Esophagus squamous epithelium (tissue), 5 donors: Measurements from ENCODE around the gene LNP1. TPM values are rescaled to one million over a fixed set of nuclear protein-coding genes. Genes with fewer than 3 reads are reported as not detected.

Source experiments
- DNase-seq: peaks from one replicate; lab custom pipeline; 2025; lab: John Stamatoyannopoulos, UW
- H3K27ac ChIP-seq, 4 donors: fragments of 200-600 bp; sonication (generic); one replicate each; pipeline ENCODE4 v1.5.1; 2016 to 2019; ENCODE audit warnings: mild to moderate bottlenecking in 1 of 4
- H3K27me3 ChIP-seq, 4 donors: fragments of 200-600 bp; sonication (generic); 1 replicate in 3 of 4; 2 replicates in 1 of 4; pipeline versions ENCODE4 v1.5.1 to v1.6.0; 2017 to 2021; ENCODE audit warnings: antibody characterized with exemption in 1 of 4
- H3K36me3 ChIP-seq, 3 donors: fragments of 200-600 bp; sonication (generic); one replicate each; pipeline ENCODE4 v1.5.1; 2016 to 2019
- H3K4me1 ChIP-seq, 3 donors: fragments of 200-600 bp; sonication (generic); one replicate each; pipeline ENCODE4 v1.5.1; 2017 to 2019
- H3K4me3 ChIP-seq, 4 donors: fragments of 200-600 bp; sonication (generic); 1 replicate in 3 of 4; 2 replicates in 1 of 4; pipeline ENCODE4 v1.5.1; 2016 to 2019; ENCODE audit warnings: mild to moderate bottlenecking in 2 of 4, moderate library complexity in 1 of 4
- H3K9me3 ChIP-seq, 3 donors: fragments of 200-600 bp; sonication (generic); one replicate each; pipeline ENCODE4 v1.5.1; 2016 to 2019
- CTCF ChIP-seq, 6 experiments: fragments of 450-650 bp in 4 of 6; fragments of 200-600 bp in 2 of 6; sonication (generic) in 2 of 6; IDR thresholded peaks; one replicate each; pipeline ENCODE4 v1.5.1; 2016 to 2019; ENCODE audit warnings: antibody characterized with exemption in 6 of 6, mild to moderate bottlenecking in 4 of 6, moderate library complexity in 4 of 6
- POLR2A ChIP-seq, 4 donors: fragments of 450-650 bp; IDR thresholded peaks; one replicate each; pipeline ENCODE4 v1.6.1; 2017; ENCODE audit warnings: antibody characterized with exemption in 4 of 4, mild to moderate bottlenecking in 4 of 4, moderate library complexity in 3 of 4
- WGBS, 2 donors: methylation state at CpG; one replicate each; pipeline ENCODE4 v1.1.5; 2018; 5-methylcytosine and 5-hydroxymethylcytosine counted together
- intact Hi-C: fragments of 100-400 bp; cut with DNase I; formaldehyde crosslinking; loops from one replicate; pipeline ENCODE4 v1.15.0; 2022
- total RNA-seq, 4 donors: library from RNA; depleted of rRNA; stranded (reverse); fragments of >200 nt; gene quantifications; one replicate each; pipeline ENCODE4 v1.1.0, GENCODE V29; 2016
- donor health status: DM: yes; HTN: yes; CAD: no.

LNP1 gene
- total RNA-seq, 4 donors from 2014 or later: 0.31 to 1.5 (median 0.97) TPM

- TF ChIP-seq POLR2A (IDR thresholded peaks at IDR 0.05): no peak
- TF ChIP-seq CTCF (IDR thresholded peaks at IDR 0.05): no peak
- WGBS, 2 donors: 92 to 96% methylated on average over 1 of the region's 1 CpG
- Histone ChIP-seq H3K4me1 (no peaks in the 10 kb centered on the region), H3K4me3 (no peak overlapping the region), H3K27me3 (peaks cover 0 to 9% (median 0%) of the 10 kb centered on the region in 4 donors), H3K9me3 (no peaks in the 10 kb centered on the region), H3K27ac (no peak overlapping the region), H3K36me3 (no peaks in the 10 kb centered on the region)
- DNase-seq: no peak
- intact Hi-C loops: no loop called here
Measured at GRCh38 chr3:100483529-100483928, 82.2 kb downstream of the LNP1 start.

- WGBS, 2 donors: 56 to 94% methylated on average over 2 of the region's 2 CpGs
- no peak for DNase-seq
- intact Hi-C loops: no loop called here
- Histone ChIP-seq H3K36me3 (no peaks in the 10 kb centered on the region), H3K4me3 (no peak overlapping the region), H3K9me3 (no peaks in the 10 kb centered on the region), H3K27ac (no peak overlapping the region), H3K27me3 (no peaks in the 10 kb centered on the region), H3K4me1 (peaks cover 0 to 3% (median 0%) of the 10 kb centered on the region in 3 donors)
- TF ChIP-seq POLR2A (IDR thresholded peaks at IDR 0.05) (no peak), CTCF (IDR thresholded peaks at IDR 0.05) (no peak)
Measured at GRCh38 chr3:100486808-100487207, 85.5 kb downstream of the LNP1 start.

- Histone ChIP-seq H3K27ac (no peak overlapping the region), H3K4me1 (peaks cover 0 to 17% (median 4%) of the 10 kb centered on the region in 3 donors), H3K27me3 (no peaks in the 10 kb centered on the region), H3K9me3 (no peaks in the 10 kb centered on the region), H3K4me3 (no peak overlapping the region), H3K36me3 (no peaks in the 10 kb centered on the region)
- intact Hi-C loops: no loop called here
- WGBS, 2 donors: 86 to 100% methylated on average over 1 of the region's 1 CpG
- TF ChIP-seq POLR2A (IDR thresholded peaks at IDR 0.05) (no peak), CTCF (IDR thresholded peaks at IDR 0.05) (no peak)
- no peak for DNase-seq
Measured at GRCh38 chr3:100489118-100489517, 87.8 kb downstream of the LNP1 start.

- H3K27me3 ChIP-seq: no peaks in the 10 kb centered on the region
- peak in 2 of 6 experiments; percentile 11 to 20 for TF ChIP-seq CTCF (IDR thresholded peaks at IDR 0.05)
- peak in 2 of 4 donors; percentile 43 to 71 for TF ChIP-seq POLR2A (IDR thresholded peaks at IDR 0.05)
- peaks cover 0 to 17% (median 4%) of the 10 kb centered on the region in 3 donors for H3K4me1 ChIP-seq
- peak within 1 kb of the TSS; percentile 69 to 87 (median 80) for H3K27ac ChIP-seq
- H3K4me3 ChIP-seq: peak within 1 kb of the TSS; percentile 44 to 78 (median 59)
- 0 to 2% methylated on average over 22 to 25 of the region's 56 CpGs for WGBS, 2 donors
- intact Hi-C loops: no loop called here
- peak; percentile 35 for DNase-seq
- H3K9me3 ChIP-seq: no peaks in the 10 kb centered on the region
- no peaks in the 10 kb centered on the region for H3K36me3 ChIP-seq
Measured at GRCh38 chr3:100492059-100493006, 91.0 kb downstream of the LNP1 start, which contains the start of gene TMEM45A. Gene TMEM45A (plus strand): TSS chr3:100492619. CDS start chr3:100555212, 62,593 bp downstream.

GRCh38 chr3:100496711-100497261 lies 95.4 kb downstream of the LNP1 start:
- H3K4me1 ChIP-seq: peaks cover 0 to 14% (median 4%) of the 10 kb centered on the region in 3 donors
- no peaks in the 10 kb centered on the region for H3K27me3 ChIP-seq
- no peak overlapping the region for H3K27ac ChIP-seq
- H3K9me3 ChIP-seq: no peaks in the 10 kb centered on the region
- intact Hi-C loops: no loop called here
- no peaks in the 10 kb centered on the region for H3K36me3 ChIP-seq
- no peak for DNase-seq
- no peak overlapping the region for H3K4me3 ChIP-seq
- no peak for TF ChIP-seq CTCF (IDR thresholded peaks at IDR 0.05)
- TF ChIP-seq POLR2A (IDR thresholded peaks at IDR 0.05): no peak
